ENCODE results near the gene CHAT. TPM values are rescaled to one million over a fixed set of nuclear protein-coding genes. Genes with fewer than 3 reads are reported as not detected.

The CHAT gene
- total RNA-seq, 1 experiment from 2014 or later, result 0.18 TPM

DNA sequence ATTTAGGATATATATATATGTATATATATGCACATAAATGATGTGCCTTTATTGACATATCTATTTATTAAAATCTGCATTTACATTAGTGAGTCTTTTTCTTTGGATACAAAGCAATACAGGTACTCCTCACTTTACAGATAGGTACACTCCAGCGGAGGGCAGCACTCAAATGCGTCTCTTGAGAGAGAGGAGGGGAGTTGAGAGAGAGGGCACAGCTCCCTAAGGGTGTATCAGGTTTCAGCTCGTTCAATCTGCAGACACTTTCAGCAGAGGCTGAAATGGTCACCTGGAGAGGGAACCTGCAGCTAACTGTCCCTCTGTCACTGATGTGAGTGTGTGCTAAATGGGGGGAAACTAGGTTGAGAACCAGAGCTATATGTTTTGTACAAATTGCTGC is 87.2 kb downstream of the CHAT start:
- CTCF ChIA-PET, result no interaction called here

DNA sequence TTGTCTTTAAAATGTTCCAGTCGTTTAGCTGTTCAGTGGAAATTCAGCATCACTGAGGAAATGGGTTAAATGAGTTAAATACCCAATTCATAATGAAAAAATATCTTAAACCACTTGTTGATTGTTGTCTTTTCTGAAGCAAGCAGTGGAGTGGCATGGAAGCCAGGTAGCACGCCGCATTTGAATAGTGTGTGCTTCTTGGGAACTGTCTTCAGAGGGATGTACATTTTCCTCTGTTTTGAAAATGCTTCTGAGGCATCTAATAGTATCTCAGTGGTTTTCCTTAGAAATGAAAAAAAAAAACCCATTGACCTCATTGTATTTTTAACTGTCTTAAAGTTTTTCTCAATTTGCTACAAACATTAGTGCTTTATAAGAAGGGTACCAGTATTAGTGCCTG is 93.7 kb downstream of the CHAT start:
- Histone ChIP-seq H3K4me1 (no peaks in the 10 kb centered on the region), H3K4me3 (ENCODE audit: low read depth, low read length) (no peak overlapping the region), H3K36me3 (ENCODE audit: control insufficient read depth, insufficient read depth, low read length) (no peaks in the 10 kb centered on the region), H3K27me3 (replicated peaks; ENCODE audit: control insufficient read depth, insufficient read depth, low read length) (no peaks in the 10 kb centered on the region), H3K9me3 (peaks cover 11% of the 10 kb centered on the region)
- H3K4me1 Mint-ChIP-seq (ENCODE audit: low read depth, unreplicated experiment), result no peaks in the 10 kb centered on the region
- TF ChIP-seq, protein P1, sequence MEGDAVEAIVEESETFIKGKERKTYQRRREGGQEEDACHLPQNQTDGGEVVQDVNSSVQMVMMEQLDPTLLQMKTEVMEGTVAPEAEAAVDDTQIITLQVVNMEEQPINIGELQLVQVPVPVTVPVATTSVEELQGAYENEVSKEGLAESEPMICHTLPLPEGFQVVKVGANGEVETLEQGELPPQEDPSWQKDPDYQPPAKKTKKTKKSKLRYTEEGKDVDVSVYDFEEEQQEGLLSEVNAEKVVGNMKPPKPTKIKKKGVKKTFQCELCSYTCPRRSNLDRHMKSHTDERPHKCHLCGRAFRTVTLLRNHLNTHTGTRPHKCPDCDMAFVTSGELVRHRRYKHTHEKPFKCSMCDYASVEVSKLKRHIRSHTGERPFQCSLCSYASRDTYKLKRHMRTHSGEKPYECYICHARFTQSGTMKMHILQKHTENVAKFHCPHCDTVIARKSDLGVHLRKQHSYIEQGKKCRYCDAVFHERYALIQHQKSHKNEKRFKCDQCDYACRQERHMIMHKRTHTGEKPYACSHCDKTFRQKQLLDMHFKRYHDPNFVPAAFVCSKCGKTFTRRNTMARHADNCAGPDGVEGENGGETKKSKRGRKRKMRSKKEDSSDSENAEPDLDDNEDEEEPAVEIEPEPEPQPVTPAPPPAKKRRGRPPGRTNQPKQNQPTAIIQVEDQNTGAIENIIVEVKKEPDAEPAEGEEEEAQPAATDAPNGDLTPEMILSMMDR (IDR thresholded peaks at IDR 0.05; ENCODE audit: insufficient read depth in 1 of 2, low read depth in 1 of 2, low read length in 1 of 2, severe bottlenecking in 1 of 2, unreplicated experiment in 1 of 2), result no peak
- BruUV-seq (replicated peaks), result no TSS peak
- CTCF ChIA-PET, result no interaction called here
- intact Hi-C loops (cut with micrococcal nuclease; ENCODE audit: unreplicated experiment), result loop anchor here (2.0 kb wide), 1 partner anchor 27 kb away; no protein-coding TSS in a partner anchor
- no peak overlapping the region for H3K27ac Mint-ChIP-seq (ENCODE audit: unreplicated experiment)
- H3K27me3 Mint-ChIP-seq (ENCODE audit: insufficient read depth, unreplicated experiment), result peaks cover 11% of the 10 kb centered on the region
- H3K4me3 Mint-ChIP-seq (ENCODE audit: unreplicated experiment), result no peak overlapping the region
- H3K36me3 Mint-ChIP-seq (ENCODE audit: insufficient read depth, unreplicated experiment), result no peaks in the 10 kb centered on the region
- POLR2A ChIA-PET, result no interaction called here
- peaks cover 12% of the 10 kb centered on the region for H3K9me3 Mint-ChIP-seq (ENCODE audit: unreplicated experiment)
- DNase-seq, result no peak

More for the DNA sequence above, 87.2 kb downstream of the CHAT start:
- H3K36me3 ChIP-seq (ENCODE audit: control insufficient read depth, insufficient read depth, low read length), result no peaks in the 10 kb centered on the region
- TF ChIP-seq, protein P1 (IDR thresholded peaks at IDR 0.05; ENCODE audit: insufficient read depth in 1 of 2, low read depth in 1 of 2, low read length in 1 of 2, severe bottlenecking in 1 of 2, unreplicated experiment in 1 of 2), result peak in 1 of 2 experiments; percentile 30
- Mint-ChIP-seq H3K27me3 (ENCODE audit: insufficient read depth, unreplicated experiment) (peaks cover 10% of the 10 kb centered on the region), H3K27ac (ENCODE audit: unreplicated experiment) (no peak overlapping the region), H3K4me1 (ENCODE audit: low read depth, unreplicated experiment) (no peaks in the 10 kb centered on the region), H3K9me3 (ENCODE audit: unreplicated experiment) (peaks cover 12% of the 10 kb centered on the region), H3K4me3 (ENCODE audit: unreplicated experiment) (no peak overlapping the region), H3K36me3 (ENCODE audit: insufficient read depth, unreplicated experiment) (no peaks in the 10 kb centered on the region)
- no peaks in the 10 kb centered on the region for H3K4me1 ChIP-seq
- peaks cover 11% of the 10 kb centered on the region for H3K9me3 ChIP-seq
- POLR2A ChIA-PET, result no interaction called here
- BruUV-seq (replicated peaks), result no TSS peak
- intact Hi-C loops (cut with micrococcal nuclease; ENCODE audit: unreplicated experiment), result no loop called here
- no peak overlapping the region for H3K4me3 ChIP-seq (ENCODE audit: low read depth, low read length)
- no peaks in the 10 kb centered on the region for H3K27me3 ChIP-seq (replicated peaks; ENCODE audit: control insufficient read depth, insufficient read depth, low read length)
- peak; percentile 30 to 37 for DNase-seq

DNA sequence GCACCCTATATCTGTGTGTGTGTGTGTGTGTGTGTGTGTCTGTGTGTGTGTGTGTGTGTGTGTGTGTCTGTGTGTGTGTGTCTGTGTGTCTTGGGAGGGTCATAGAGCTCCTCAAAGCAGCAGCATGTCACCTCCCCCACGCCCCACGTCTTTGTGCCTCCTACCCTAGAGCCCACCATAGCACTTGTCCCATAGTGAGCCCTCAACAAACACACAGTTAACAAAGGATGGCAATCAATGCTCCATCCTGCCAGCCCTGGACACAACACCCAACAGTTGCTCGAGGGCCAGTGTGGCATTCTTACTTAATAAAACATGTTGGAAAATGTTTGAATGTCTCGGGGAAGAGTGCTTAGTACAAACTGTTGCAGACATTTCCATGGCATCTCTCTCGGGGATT is 96.1 kb downstream of the CHAT start:
- Mint-ChIP-seq H3K4me3 (ENCODE audit: unreplicated experiment) (no peak overlapping the region), H3K9me3 (ENCODE audit: unreplicated experiment) (peaks cover 8% of the 10 kb centered on the region), H3K27ac (ENCODE audit: unreplicated experiment) (no peak overlapping the region), H3K27me3 (ENCODE audit: insufficient read depth, unreplicated experiment) (peaks cover 6% of the 10 kb centered on the region), H3K4me1 (ENCODE audit: low read depth, unreplicated experiment) (no peaks in the 10 kb centered on the region), H3K36me3 (ENCODE audit: insufficient read depth, unreplicated experiment) (no peaks in the 10 kb centered on the region)
- H3K9me3 ChIP-seq, result peaks cover 9% of the 10 kb centered on the region
- H3K4me3 ChIP-seq (ENCODE audit: low read depth, low read length), result no peak overlapping the region
- no peaks in the 10 kb centered on the region for H3K4me1 ChIP-seq
- no peak for DNase-seq
- no TSS peak for BruUV-seq (replicated peaks)
- ChIA-PET POLR2A (no interaction called here), CTCF (no interaction called here)
- intact Hi-C loops (cut with micrococcal nuclease; ENCODE audit: unreplicated experiment), result no loop called here
- no peaks in the 10 kb centered on the region for H3K27me3 ChIP-seq (replicated peaks; ENCODE audit: control insufficient read depth, insufficient read depth, low read length)
- no peaks in the 10 kb centered on the region for H3K36me3 ChIP-seq (ENCODE audit: control insufficient read depth, insufficient read depth, low read length)
- TF ChIP-seq, protein P1 (IDR thresholded peaks at IDR 0.05; ENCODE audit: insufficient read depth in 1 of 2, low read depth in 1 of 2, low read length in 1 of 2, severe bottlenecking in 1 of 2, unreplicated experiment in 1 of 2), result no peak

All from Caco-2 (cell line).